ENCODE measurements around the gene PTPRG.

DNA sequence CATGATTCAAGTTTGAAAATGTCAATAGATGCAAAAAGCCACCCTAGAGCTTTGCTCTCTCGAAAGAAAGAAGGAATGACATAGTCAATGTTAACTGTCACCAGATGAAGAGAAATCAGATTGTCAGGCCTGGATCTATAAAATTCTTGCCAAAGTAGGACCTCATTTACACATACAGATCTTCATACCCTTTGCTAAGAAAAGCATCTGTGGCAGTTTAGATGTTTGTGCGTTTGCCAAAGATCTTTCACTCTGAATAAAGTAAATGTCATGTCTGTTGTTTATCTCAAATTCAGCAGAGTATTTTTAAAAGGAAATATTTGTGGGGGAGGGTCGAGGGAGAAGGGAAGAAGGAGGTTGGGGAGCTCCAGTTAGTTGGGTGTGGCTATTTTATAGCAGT is 692.6 kb downstream of the PTPRG start:
- no peak for TF ChIP-seq CTCF (conservative IDR thresholded peaks at IDR 0.05; ENCODE audit: low read length)
- TF ChIP-seq EZH2phosphoT487 (IDR thresholded peaks at IDR 0.05; ENCODE audit: borderline replicate concordance): no peak

Measured in Loucy (cell line).